GM12878 (cell line): ENCODE results near the gene MICALL1. TPM values are rescaled to one million over a fixed set of nuclear protein-coding genes. Genes with fewer than 3 reads are reported as not detected.

Experiments used
- ATAC-seq: fragments of 200-7000 bp; cut with Tn5 transposase; 3 replicates; pipeline ENCODE4 v1.9.1; 2020; ENCODE audit warnings: mild to moderate bottlenecking, moderate library complexity
- BruUV-seq: library from RNA; stranded (reverse); fragments of 400-500 nt; replicated peaks from 2 replicates; lab custom pipeline; 2021; lab: Mats Ljungman, UMichigan
- CTCF ChIA-PET: fragments of 300-600 bp; sonication (Branson Sonifier 250); formaldehyde crosslinking; extraction: SDS; loops from one replicate; lab custom pipeline; 2021; ENCODE audit warnings: inconsistent platforms; lab: Yijun Ruan, JAX
- POLR2A ChIA-PET: fragments of 350-600 bp; formaldehyde crosslinking; extraction: SDS; loops from one replicate; lab custom pipeline; 2021; ENCODE audit warnings: inconsistent platforms; lab: Charles Lee
- RAD21 ChIA-PET: fragments of 300-600 bp; sonication (Branson Sonifier 250); formaldehyde crosslinking; loops from one replicate; lab custom pipeline; 2023; ENCODE audit warnings: antibody characterized with exemption; ENCODE audit not compliant: unreplicated experiment; lab: Charles Lee
- SMC1A ChIA-PET: fragments of 300-600 bp; sonication (Branson Sonifier 250); formaldehyde crosslinking; loops from one replicate; lab custom pipeline; 2023; ENCODE audit not compliant: unreplicated experiment, uncharacterized antibody; lab: Charles Lee
- DNase-seq: peaks from one replicate; pipeline ENCODE4 v3.0.0-alpha.2; 2011; ENCODE audit warnings: low read depth, low spot score
- FAIRE-seq: peaks from 3 replicates; lab custom pipeline; 2011; peaks lifted over from hg19 to GRCh38; lab: Jason Lieb, UNC
- H2AFZ ChIP-seq: 2 replicates; pipeline ENCODE4 v1.6.0; 2011; ENCODE audit warnings: low read depth, low read length, control low read depth; ENCODE audit not compliant: control insufficient read depth
- H3K27ac ChIP-seq: 2 replicates; pipeline ENCODE4 v1.5.1; 2011; ENCODE audit warnings: control low read depth; ENCODE audit not compliant: control insufficient read depth, insufficient read depth
- H3K27me3 ChIP-seq, 2 experiments: replicated peaks in 1 of 2; 2 replicates each; pipeline versions ENCODE4 v1.6.0 to v1.6.1; 2011; ENCODE audit warnings: low read length in 1 of 2; ENCODE audit not compliant: control insufficient read depth in 2 of 2, insufficient read depth in 2 of 2
- H3K36me3 ChIP-seq, 2 experiments: 2 replicates each; pipeline ENCODE4 v1.5.1; 2011; ENCODE audit warnings: low read length in 1 of 2; ENCODE audit not compliant: control insufficient read depth in 2 of 2, insufficient read depth in 2 of 2
- H3K4me1 ChIP-seq: 2 replicates; pipeline ENCODE4 v1.6.1; 2011; ENCODE audit warnings: mild to moderate bottlenecking, low read length, moderate library complexity, mixed read lengths; ENCODE audit not compliant: control insufficient read depth, insufficient read depth
- H3K4me2 ChIP-seq: 2 replicates; pipeline ENCODE4 v1.6.0; 2011; ENCODE audit warnings: control low read depth; ENCODE audit not compliant: control insufficient read depth, insufficient read depth
- H3K4me3 ChIP-seq: fragments of 200-600 bp; sonication (generic); 2 replicates; pipeline ENCODE4 v1.5.1; 2016
- H3K79me2 ChIP-seq: 2 replicates; pipeline ENCODE4 v1.6.0; 2011; ENCODE audit warnings: low read length; ENCODE audit not compliant: control insufficient read depth, insufficient read depth
- H3K9ac ChIP-seq: 2 replicates; pipeline ENCODE4 v1.8.0; 2011; ENCODE audit warnings: low read length, control low read depth, mixed read lengths; ENCODE audit not compliant: control insufficient read depth, insufficient read depth
- H3K9me3 ChIP-seq: replicated peaks from 3 replicates; pipeline ENCODE4 v1.5.1; 2011; ENCODE audit warnings: mild to moderate bottlenecking, low read length; ENCODE audit not compliant: control insufficient read depth, insufficient read depth
- H4K20me1 ChIP-seq: 2 replicates; pipeline ENCODE4 v1.6.0; 2011; ENCODE audit not compliant: control insufficient read depth, insufficient read depth
- ATF7 ChIP-seq: fragments of 450-650 bp; IDR thresholded peaks from 2 replicates; pipeline ENCODE4 v1.6.1; 2016; ENCODE audit warnings: low read depth, mild to moderate bottlenecking
- CEBPB ChIP-seq, 2 experiments: fragments of 150-350 bp in 1 of 2; IDR thresholded peaks; 2 replicates each; pipeline ENCODE4 v1.6.1; 2012 to 2014; ENCODE audit warnings: low read depth in 2 of 2, low read length in 2 of 2, borderline replicate concordance in 1 of 2, inconsistent platforms in 1 of 2
- CHD4 ChIP-seq: fragments of 200-600 bp; sonication (generic); IDR thresholded peaks from 2 replicates; pipeline ENCODE4 v1.6.1; 2016; ENCODE audit warnings: mild to moderate bottlenecking
- CTCF ChIP-seq, 3 experiments: IDR thresholded peaks in 2 of 3; conservative IDR thresholded peaks in 1 of 3; 2 replicates each; pipeline ENCODE4 v1.5.1; 2011; ENCODE audit warnings: low read depth in 3 of 3, low read length in 3 of 3, mild to moderate bottlenecking in 3 of 3, control low read depth in 2 of 3, moderate library complexity in 2 of 3, inconsistent platforms in 1 of 3, mixed read lengths in 1 of 3; ENCODE audit not compliant: control insufficient read depth in 2 of 3, insufficient read depth in 1 of 3; ENCODE audit errors: extremely low read depth in 1 of 3
- ETV6 ChIP-seq, 2 experiments: fragments of 450-650 bp in 1 of 2; IDR thresholded peaks in 1 of 2; conservative IDR thresholded peaks in 1 of 2; 2 replicates each; pipeline ENCODE4 v1.6.1; 2014; ENCODE audit warnings: antibody characterized with exemption in 1 of 2, borderline replicate concordance in 1 of 2, low read depth in 1 of 2, mild to moderate bottlenecking in 1 of 2, moderate library complexity in 1 of 2
- HDAC2 ChIP-seq: fragments of 200-600 bp; sonication (generic); IDR thresholded peaks from 2 replicates; pipeline ENCODE4 v1.6.1; 2017
- HSF1 ChIP-seq: fragments of 150-350 bp; IDR thresholded peaks from 2 replicates; pipeline ENCODE4 v1.6.1; 2014; ENCODE audit warnings: mild to moderate bottlenecking, low read depth, low read length
- JUND ChIP-seq: IDR thresholded peaks from 2 replicates; pipeline ENCODE4 v1.6.1; 2012; ENCODE audit warnings: low read depth, mild to moderate bottlenecking, low read length, improper control_type of control experiment, moderate library complexity
- MLLT1 ChIP-seq: fragments of 450-650 bp; IDR thresholded peaks from 2 replicates; pipeline ENCODE4 v1.6.1; 2016; ENCODE audit warnings: mild to moderate bottlenecking
- MYB ChIP-seq: fragments of 150-350 bp; IDR thresholded peaks from 2 replicates; pipeline ENCODE4 v1.6.1; 2014; ENCODE audit warnings: mild to moderate bottlenecking, low read depth, low read length, borderline replicate concordance
- RAD21 ChIP-seq: IDR thresholded peaks from 2 replicates; pipeline ENCODE4 v1.6.1; 2011; ENCODE audit warnings: mild to moderate bottlenecking, low read depth, low read length, moderate library complexity; ENCODE audit not compliant: insufficient read depth
- SREBF2 ChIP-seq: IDR thresholded peaks from 2 replicates; pipeline ENCODE4 v1.6.1; 2012; ENCODE audit warnings: mild to moderate bottlenecking, low read length
- ZBED1 ChIP-seq: IDR thresholded peaks from 2 replicates; pipeline ENCODE4 v1.6.1; 2016; ENCODE audit warnings: borderline replicate concordance
- ZNF622 ChIP-seq: fragments of 450-650 bp; IDR thresholded peaks from 2 replicates; pipeline ENCODE4 v1.6.1; 2017; ENCODE audit warnings: mild to moderate bottlenecking, inconsistent platforms
- WGBS: methylation state at CpG from one replicate; pipeline ENCODE4 v1.1.6; 2016; ENCODE audit warnings: low lambda C conversion rate; ENCODE audit not compliant: insufficient replicate concordance, insufficient coverage; ENCODE audit errors: missing lambda C conversion rate; 5-methylcytosine and 5-hydroxymethylcytosine counted together
- in situ Hi-C: fragments of 300-500 bp; cut with MboI; formaldehyde crosslinking; loops from 9 replicates; pipeline ENCODE4 v1.14.3; 2018; ENCODE audit warnings: mixed read lengths
- intact Hi-C: fragments of 100-400 bp; cut with micrococcal nuclease; formaldehyde crosslinking; loops from one replicate; pipeline ENCODE4 v1.14.2; 2022; ENCODE audit not compliant: unreplicated experiment
- polyA plus RNA-seq, 11 experiments: library from polyadenylated mRNA; depleted of rRNA in 4 of 11; unstranded in 6 of 11; stranded (reverse) in 5 of 11; fragments of >200 nt; fragmentation: Nextera tagmentation in 4 of 11; fragmentation: Illumina TruSeq in 1 of 11; extraction: Ambion mirVana in 4 of 11; extraction: Trizol in 1 of 11; gene quantifications; 1 replicate in 1 of 11; 2 replicates in 10 of 11; pipeline versions ENCODE4 v1.2.1 to v1.2.3, GENCODE V29; 2011 to 2016; ENCODE audit warnings: inconsistent platforms in 2 of 11, missing spikeins in 2 of 11, low read depth in 1 of 11
- total RNA-seq, 4 experiments: library from RNA; depleted of rRNA in 3 of 4; stranded (reverse); fragments of >200 nt in 3 of 4; fragmentation: Illumina TruSeq in 1 of 4; extraction: Trizol in 1 of 4; gene quantifications; 2 replicates each; pipeline versions ENCODE4 v1.2.1 to v1.2.3, GENCODE V29; 2013 to 2021
- TF ChIP-seq, protein P1 (sequence below): fragments of 450-650 bp; IDR thresholded peaks from 2 replicates; pipeline ENCODE4 v1.6.1; 2017; ENCODE audit warnings: mild to moderate bottlenecking, moderate library complexity

MICALL1 gene
- total and polyA plus RNA-seq, 10 of the 15 experiments (the other 5 are each of a cell fraction or from before 2014, with no cell fraction given): 0.72 to 30.7 (median 7.8) TPM

DNA sequence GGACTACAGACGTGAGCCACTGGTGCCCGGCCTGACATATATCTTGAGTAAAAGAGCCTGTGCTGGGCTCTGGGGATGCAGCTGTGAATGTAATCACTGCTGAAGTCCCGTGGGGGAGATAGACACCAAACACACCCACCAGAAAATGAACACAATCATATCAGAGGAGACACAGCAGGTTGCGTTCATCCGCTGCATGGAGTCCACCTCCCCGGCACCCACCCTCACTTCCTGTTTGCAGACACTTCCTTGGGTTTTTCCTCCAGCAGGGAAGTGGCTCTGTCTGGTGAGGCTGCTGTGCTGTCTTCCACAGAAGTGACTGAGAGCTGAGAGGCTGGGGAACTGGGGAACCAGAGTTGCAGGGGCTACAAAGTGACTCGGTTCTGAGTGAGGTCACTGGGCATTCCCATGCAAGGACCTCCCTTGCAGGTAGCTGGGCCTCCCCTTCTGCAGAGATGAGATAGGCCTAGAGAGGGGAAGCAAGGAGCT is 7.2 kb downstream of the MICALL1 start:
- CTCF ChIA-PET: interaction anchor here (0.6 to 1.3 kb wide), 2 partner anchors 20 to 691 kb away, joined by 3 to 4 read pairs; no protein-coding TSS in a partner anchor
- WGBS: 76% methylated on average over 7 of the region's 7 CpGs
- FAIRE-seq: no peak
- TF ChIP-seq SREBF2: no peak
- TF ChIP-seq CTCF (IDR thresholded peaks at IDR 0.05 in 2 of 3, conservative IDR thresholded peaks at IDR 0.05 in 1 of 3; ENCODE audit: control insufficient read depth in 2 of 3, extremely low read depth in 1 of 3, insufficient read depth in 1 of 3, low read depth in 3 of 3, low read length in 3 of 3): no peak
- TF ChIP-seq HSF1: no peak
- TF ChIP-seq JUND: no peak
- no peak for TF ChIP-seq MLLT1
- no peak for TF ChIP-seq CHD4
- TF ChIP-seq ZBED1: no peak
- TF ChIP-seq, protein P1, sequence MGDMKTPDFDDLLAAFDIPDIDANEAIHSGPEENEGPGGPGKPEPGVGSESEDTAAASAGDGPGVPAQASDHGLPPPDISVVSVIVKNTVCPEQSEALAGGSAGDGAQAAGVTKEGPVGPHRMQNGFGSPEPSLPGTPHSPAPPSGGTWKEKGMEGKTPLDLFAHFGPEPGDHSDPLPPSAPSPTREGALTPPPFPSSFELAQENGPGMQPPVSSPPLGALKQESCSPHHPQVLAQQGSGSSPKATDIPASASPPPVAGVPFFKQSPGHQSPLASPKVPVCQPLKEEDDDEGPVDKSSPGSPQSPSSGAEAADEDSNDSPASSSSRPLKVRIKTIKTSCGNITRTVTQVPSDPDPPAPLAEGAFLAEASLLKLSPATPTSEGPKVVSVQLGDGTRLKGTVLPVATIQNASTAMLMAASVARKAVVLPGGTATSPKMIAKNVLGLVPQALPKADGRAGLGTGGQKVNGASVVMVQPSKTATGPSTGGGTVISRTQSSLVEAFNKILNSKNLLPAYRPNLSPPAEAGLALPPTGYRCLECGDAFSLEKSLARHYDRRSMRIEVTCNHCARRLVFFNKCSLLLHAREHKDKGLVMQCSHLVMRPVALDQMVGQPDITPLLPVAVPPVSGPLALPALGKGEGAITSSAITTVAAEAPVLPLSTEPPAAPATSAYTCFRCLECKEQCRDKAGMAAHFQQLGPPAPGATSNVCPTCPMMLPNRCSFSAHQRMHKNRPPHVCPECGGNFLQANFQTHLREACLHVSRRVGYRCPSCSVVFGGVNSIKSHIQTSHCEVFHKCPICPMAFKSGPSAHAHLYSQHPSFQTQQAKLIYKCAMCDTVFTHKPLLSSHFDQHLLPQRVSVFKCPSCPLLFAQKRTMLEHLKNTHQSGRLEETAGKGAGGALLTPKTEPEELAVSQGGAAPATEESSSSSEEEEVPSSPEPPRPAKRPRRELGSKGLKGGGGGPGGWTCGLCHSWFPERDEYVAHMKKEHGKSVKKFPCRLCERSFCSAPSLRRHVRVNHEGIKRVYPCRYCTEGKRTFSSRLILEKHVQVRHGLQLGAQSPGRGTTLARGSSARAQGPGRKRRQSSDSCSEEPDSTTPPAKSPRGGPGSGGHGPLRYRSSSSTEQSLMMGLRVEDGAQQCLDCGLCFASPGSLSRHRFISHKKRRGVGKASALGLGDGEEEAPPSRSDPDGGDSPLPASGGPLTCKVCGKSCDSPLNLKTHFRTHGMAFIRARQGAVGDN: no peak
- no peak for TF ChIP-seq CEBPB (IDR thresholded peaks at IDR 0.05; ENCODE audit: borderline replicate concordance in 1 of 2, low read depth in 2 of 2, low read length in 2 of 2)
- no peak for TF ChIP-seq ATF7
- no peak for TF ChIP-seq HDAC2
- no peak for TF ChIP-seq ETV6 (conservative IDR thresholded peaks at IDR 0.05 in 1 of 2, IDR thresholded peaks at IDR 0.05 in 1 of 2; ENCODE audit: borderline replicate concordance in 1 of 2, low read depth in 1 of 2)
- TF ChIP-seq RAD21: no peak
- TF ChIP-seq MYB: no peak
- TF ChIP-seq ZNF622: no peak

More for the DNA sequence above, 7.2 kb downstream of the MICALL1 start:
- ChIA-PET RAD21 (no interaction called here), SMC1A (no interaction called here), POLR2A (no interaction called here)
- no TSS peak for BruUV-seq
- no peaks in the 10 kb centered on the region for H3K4me1 ChIP-seq
- ATAC-seq (no peak), DNase-seq (no peak)
- no peaks in the 10 kb centered on the region for H4K20me1 ChIP-seq
- no peak overlapping the region for H3K4me2 ChIP-seq
- intact Hi-C loops: no loop called here
- H2AFZ ChIP-seq: no peak overlapping the region
- no peaks in the 10 kb centered on the region for H3K27me3 ChIP-seq
- no peaks in the 10 kb centered on the region for H3K79me2 ChIP-seq
- peaks cover 0 to 3% of the 10 kb centered on the region in 2 experiments; a peak in 2 of 4 replicates for H3K36me3 ChIP-seq
- no peak overlapping the region for H3K4me3 ChIP-seq
- H3K27ac ChIP-seq: no peak overlapping the region
- no peak overlapping the region for H3K9ac ChIP-seq
- in situ Hi-C loops: no loop called here
- H3K9me3 ChIP-seq: no peaks in the 10 kb centered on the region
